Left ventricle myocardium inferior (tissue), 1 donor: ENCODE results near the gene GLT1D1. TPM values are rescaled to one million over a fixed set of nuclear protein-coding genes. Genes with fewer than 3 reads are reported as not detected.
A peak's percentile ranks its signal among the peaks of the same experiment; 100 is the strongest.

ENCODE experiments used
- DNase-seq: peaks from one replicate; pipeline ENCODE4 v3.0.0-alpha.2; 2020
- H3K27ac ChIP-seq: fragments of 200-600 bp; replicated peaks from 2 replicates; pipeline ENCODE4 v1.8.0; 2021
- H3K27me3 ChIP-seq: fragments of 200-600 bp; 2 replicates; pipeline ENCODE4 v1.8.0; 2021; ENCODE audit warnings: low read depth
- H3K36me3 ChIP-seq: fragments of 200-600 bp; 2 replicates; pipeline ENCODE4 v1.8.0; 2021
- H3K4me1 ChIP-seq: fragments of 200-600 bp; 2 replicates; pipeline ENCODE4 v1.8.0; 2021
- H3K4me3 ChIP-seq: fragments of 200-600 bp; 2 replicates; pipeline ENCODE4 v1.8.0; 2021; ENCODE audit warnings: mild to moderate bottlenecking, moderate library complexity
- H3K9me3 ChIP-seq: fragments of 200-600 bp; replicated peaks from 2 replicates; pipeline ENCODE4 v1.8.0; 2021
- CTCF ChIP-seq: fragments of 200-600 bp; IDR thresholded peaks from 2 replicates; pipeline ENCODE4 v1.8.0; 2021; ENCODE audit warnings: antibody characterized with exemption, mild to moderate bottlenecking, borderline replicate concordance
- intact Hi-C: fragments of 100-400 bp; cut with micrococcal nuclease; formaldehyde crosslinking; loops from one replicate; pipeline ENCODE4 v1.11.0; 2022
- total RNA-seq: library from RNA; stranded (reverse); fragmentation: NEBNext Ultra II Directional; extraction: Animal tissue kit (Norgen Biotek cat#: 25700); gene quantifications from one replicate; pipeline ENCODE4 v1.2.1, GENCODE V29; 2021
- donor health status: DM: no; HTN: yes; CAD: no; lungs with severe emphysema.

The GLT1D1 gene
- total RNA-seq, 1 donor from 2014 or later: 11.8 TPM

- Histone ChIP-seq H3K4me3 (no peak overlapping the region), H3K4me1 (no peaks in the 10 kb centered on the region), H3K27me3 (peaks cover 95% of the 10 kb centered on the region), H3K36me3 (no peaks in the 10 kb centered on the region), H3K9me3 (peaks cover 19% of the 10 kb centered on the region), H3K27ac (no peak overlapping the region)
- intact Hi-C loops: no loop called here
- no peak for TF ChIP-seq CTCF
- DNase-seq: no peak
These were observed 113.0 kb downstream of the GLT1D1 start for GRCh38 chr12:128966203-128966810.

- no peak overlapping the region for H3K27ac ChIP-seq
- H3K9me3 ChIP-seq: peaks cover 18% of the 10 kb centered on the region
- H3K27me3 ChIP-seq: peaks cover 91% of the 10 kb centered on the region
- TF ChIP-seq CTCF: no peak
- no peaks in the 10 kb centered on the region for H3K4me1 ChIP-seq
- no peak overlapping the region for H3K4me3 ChIP-seq
- H3K36me3 ChIP-seq: no peaks in the 10 kb centered on the region
- intact Hi-C loops: no loop called here
- DNase-seq: no peak
These were observed 115.4 kb downstream of the GLT1D1 start for GRCh38 chr12:128968668-128969067.

GRCh38 chr12:128969480-128970055 is 116.3 kb downstream of the GLT1D1 start:
- Histone ChIP-seq H3K4me1 (no peaks in the 10 kb centered on the region), H3K9me3 (peaks cover 9% of the 10 kb centered on the region), H3K27ac (no peak overlapping the region), H3K27me3 (peaks cover 92% of the 10 kb centered on the region), H3K4me3 (no peak overlapping the region), H3K36me3 (no peaks in the 10 kb centered on the region)
- intact Hi-C loops: no loop called here
- DNase-seq: no peak
- peak; percentile 49 for TF ChIP-seq CTCF

GRCh38 chr12:128970110-128970509 is 116.8 kb downstream of the GLT1D1 start:
- intact Hi-C loops: no loop called here
- peaks cover 92% of the 10 kb centered on the region for H3K27me3 ChIP-seq
- no peak overlapping the region for H3K4me3 ChIP-seq
- H3K4me1 ChIP-seq: no peaks in the 10 kb centered on the region
- no peak overlapping the region for H3K27ac ChIP-seq
- peaks cover 4% of the 10 kb centered on the region for H3K9me3 ChIP-seq
- H3K36me3 ChIP-seq: no peaks in the 10 kb centered on the region
- DNase-seq: no peak
- TF ChIP-seq CTCF: no peak

- no peak for DNase-seq
- H3K4me1 ChIP-seq: no peaks in the 10 kb centered on the region
- H3K36me3 ChIP-seq: no peaks in the 10 kb centered on the region
- H3K4me3 ChIP-seq: no peak overlapping the region
- H3K9me3 ChIP-seq: no peaks in the 10 kb centered on the region
- no peak for TF ChIP-seq CTCF
- intact Hi-C loops: no loop called here
- no peak overlapping the region for H3K27ac ChIP-seq
- H3K27me3 ChIP-seq: peaks cover 91% of the 10 kb centered on the region
These were observed 117.7 kb downstream of the GLT1D1 start for GRCh38 chr12:128970941-128971340.
